Inflammatory macrophage treated with lipopolysaccharide for 1 hour (primary cell): ENCODE measurements around the gene SYCP2L.
"Not testable (repeated sequence)": the region's sequence is repeated elsewhere in the genome, so short reads cannot be mapped to it uniquely, and the experiment has no call there.

ENCODE experiments used
- DNase-seq, 2 donors: peaks; one replicate each; pipeline ENCODE4 v3.0.0-alpha.2; 2020 to 2022

Gene SYCP2L

DNA sequence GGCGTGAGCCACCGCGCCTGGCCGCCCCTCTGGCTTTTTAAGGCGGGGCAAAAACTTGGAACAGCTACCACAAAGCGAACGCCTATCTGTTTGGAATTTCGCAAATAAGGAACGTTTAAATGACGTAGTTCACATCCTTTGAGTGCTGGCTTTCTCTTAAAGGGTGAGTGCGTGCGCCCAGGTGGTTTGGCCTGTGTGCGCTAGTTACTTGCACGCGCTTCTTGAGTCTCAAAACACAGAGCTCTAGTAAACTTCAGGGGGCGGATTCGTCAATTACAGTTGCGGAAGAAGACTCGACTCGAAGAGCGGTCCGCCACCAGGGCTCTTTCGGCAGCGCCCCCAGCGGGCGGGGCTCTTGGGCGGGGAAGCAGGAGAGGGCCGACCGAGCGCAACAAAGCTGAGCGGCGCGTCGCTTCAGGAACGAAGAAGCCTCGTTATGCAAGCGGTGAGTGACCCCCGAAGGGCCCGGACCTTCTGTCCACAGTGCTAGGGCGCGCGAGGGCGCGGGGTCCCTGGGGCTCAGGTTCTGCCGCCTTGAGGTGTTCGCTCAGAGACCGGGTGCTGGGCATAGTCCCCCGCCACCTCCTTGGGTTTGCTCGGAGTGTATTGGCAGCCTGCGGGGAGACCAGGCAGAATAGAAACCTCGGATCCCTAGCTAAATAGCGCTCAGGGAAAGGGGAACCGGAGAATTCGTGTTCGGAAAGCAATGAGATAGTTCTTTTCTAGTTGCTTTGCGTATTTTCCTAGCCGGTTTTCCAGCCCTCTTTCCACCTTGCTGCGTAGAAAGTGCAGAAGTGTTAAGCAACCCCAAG lies at the start of gene SYCP2L:
TSS of gene SYCP2L (plus strand) at position 362 of the 812 bp plus-strand sequence. CDS start at position 437, 75 bp downstream.
- peak; percentile 59 to 66 for DNase-seq

DNA sequence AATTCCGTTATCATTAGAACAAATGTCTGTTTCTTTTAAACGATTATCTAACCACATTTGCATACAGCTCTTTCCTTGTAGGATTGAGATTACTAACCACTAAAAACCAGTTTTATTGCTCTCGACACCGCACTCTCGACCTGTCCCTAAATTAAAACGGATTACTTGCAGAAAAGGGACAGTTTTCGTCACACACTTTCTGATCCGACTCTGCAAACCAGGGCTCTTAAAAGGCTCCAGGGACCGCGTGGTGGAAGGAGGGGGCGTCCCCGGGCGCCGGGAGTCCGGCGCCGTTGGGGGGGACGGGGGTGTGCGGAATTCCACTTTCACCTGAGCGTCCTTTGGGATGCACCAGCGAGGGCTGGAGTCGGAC lies 49.2 kb upstream of the SYCP2L start:
- no peak for DNase-seq

GRCh38 chr6:10837995-10838793 lies 48.7 kb upstream of the SYCP2L start, which contains the start of gene MAK:
TSS of gene MAK (minus strand) at chr6:10838539. CDS start at chr6:10830648, 7,891 bp downstream.
- peak; percentile 80 to 93 for DNase-seq

- DNase-seq: peak in 1 of 2 donors; percentile 81
Observed at GRCh38 chr6:10838794-10839333, 48.0 kb upstream of the SYCP2L start.

DNA sequence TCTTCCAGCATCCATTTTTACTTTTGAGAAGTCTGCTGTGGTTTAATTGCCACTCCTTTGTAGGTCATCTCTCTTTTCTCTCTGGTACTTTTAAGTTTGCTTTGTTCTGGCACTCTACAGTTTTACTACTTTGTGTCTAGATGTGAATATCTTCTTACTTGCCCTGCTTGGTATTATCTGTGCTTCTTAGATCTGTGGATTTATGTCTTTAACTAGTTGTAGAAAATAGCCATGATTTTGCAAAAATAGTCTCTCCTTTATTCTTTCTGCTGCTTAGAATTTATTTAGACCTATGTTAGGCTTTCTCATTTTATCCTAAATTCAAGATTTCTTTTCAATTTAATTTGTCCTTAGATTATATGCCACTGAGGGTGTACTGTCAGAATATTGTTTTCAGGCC lies 43.3 kb upstream of the SYCP2L start:
- DNase-seq: no peak

- DNase-seq: peak; percentile 13 to 20
Observed at GRCh38 chr6:10847684-10848083, 39.2 kb upstream of the SYCP2L start.

GRCh38 chr6:10849901-10850300 lies 37.0 kb upstream of the SYCP2L start:
- DNase-seq: no peak

GRCh38 chr6:10850728-10851127 lies 36.1 kb upstream of the SYCP2L start:
- DNase-seq: no peak

DNA sequence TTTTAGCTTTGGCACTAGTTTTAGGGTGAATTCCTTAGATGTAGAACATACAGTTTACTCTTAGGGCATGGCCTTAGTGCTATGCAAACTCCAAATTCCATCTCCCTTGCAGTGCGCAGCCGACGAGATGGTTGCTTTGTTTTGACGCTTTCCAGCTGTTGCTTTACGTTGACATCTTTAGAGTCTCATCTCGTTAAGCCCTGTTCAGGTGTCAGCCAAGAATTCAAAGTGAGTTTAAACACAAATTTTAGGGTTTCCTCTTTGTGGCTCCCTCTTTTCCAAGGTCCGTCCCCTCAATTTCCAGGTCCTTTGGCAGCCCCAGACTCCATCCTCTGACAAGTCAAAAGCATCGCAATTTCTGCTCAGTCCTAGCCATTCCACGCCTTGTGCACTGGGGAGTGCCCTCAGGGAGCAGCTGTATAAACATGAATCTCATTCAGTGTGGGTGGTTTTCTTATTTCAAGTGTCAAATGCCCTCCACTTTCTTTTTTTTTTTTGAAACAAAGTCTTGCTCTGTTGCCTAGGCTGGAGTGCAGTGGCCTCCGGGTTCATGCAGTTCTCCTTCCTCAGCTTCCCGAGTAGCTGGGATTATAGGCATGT lies 34.4 kb upstream of the SYCP2L start:
- DNase-seq: no peak

GRCh38 chr6:10853849-10854300 lies 33.0 kb upstream of the SYCP2L start:
- peak in 1 of 2 donors; percentile 22 for DNase-seq

DNA sequence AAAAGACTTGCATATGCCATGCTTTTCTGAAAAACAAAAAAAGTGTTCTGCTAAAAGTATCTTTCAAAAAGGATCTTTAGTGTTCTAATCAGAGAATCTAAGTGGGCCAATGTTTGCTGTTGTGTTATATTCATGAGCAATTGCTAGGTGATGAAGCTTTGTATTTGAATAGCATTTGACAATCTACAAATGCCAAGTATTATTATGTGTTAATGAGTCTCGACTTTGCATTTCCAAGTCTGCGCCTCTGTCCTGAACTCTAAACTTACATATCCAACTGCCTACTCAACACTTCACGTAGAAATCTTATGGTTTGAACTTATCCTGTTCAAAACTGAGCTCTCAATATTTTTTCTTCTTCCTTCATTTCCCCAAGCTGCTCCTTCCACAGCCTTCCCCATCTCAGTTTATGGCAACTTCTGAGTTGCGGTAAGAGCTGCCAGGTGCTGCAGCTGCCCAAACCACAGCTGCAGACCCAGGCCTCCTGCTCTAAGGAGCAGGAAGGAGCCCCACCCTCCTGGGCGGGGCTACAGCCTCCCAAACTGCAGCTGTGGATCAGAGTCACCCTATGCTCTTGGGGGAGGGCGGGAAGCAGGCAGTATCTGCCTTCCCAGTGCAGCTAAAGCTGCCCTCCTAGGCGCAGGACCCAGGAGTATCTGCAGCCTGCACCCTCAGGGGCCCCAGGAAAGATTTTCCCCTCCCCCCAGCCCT lies 31.8 kb upstream of the SYCP2L start:
- DNase-seq: no peak

- no peak for DNase-seq
Observed at GRCh38 chr6:10857259-10857658, 29.6 kb upstream of the SYCP2L start.

GRCh38 chr6:10861086-10861485 lies 25.8 kb upstream of the SYCP2L start:
- DNase-seq: no peak

- no peak for DNase-seq
Observed at GRCh38 chr6:10862361-10862760, 24.5 kb upstream of the SYCP2L start.

GRCh38 chr6:10863031-10863430 lies 23.8 kb upstream of the SYCP2L start:
- DNase-seq: not testable (repeated sequence)

DNA sequence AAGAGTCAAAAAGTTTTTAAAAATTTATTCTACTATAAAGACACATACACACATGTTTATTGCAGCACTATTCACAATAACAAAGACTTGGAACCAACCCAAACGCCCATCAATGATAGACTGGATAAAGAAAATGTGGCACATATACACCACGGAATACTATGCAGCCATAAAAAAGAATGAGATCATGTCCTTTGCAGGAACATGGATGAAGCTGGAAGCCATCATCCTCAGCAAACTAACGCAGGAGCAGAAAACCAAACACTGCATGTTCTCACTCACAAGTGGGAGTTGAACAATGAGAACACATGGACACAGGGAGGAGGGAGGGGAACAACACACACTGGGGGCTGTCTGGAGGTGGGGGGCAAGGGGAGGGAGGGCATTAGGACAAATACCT lies 20.1 kb upstream of the SYCP2L start:
- not testable (repeated sequence) for DNase-seq

GRCh38 chr6:10867952-10868351 lies 18.9 kb upstream of the SYCP2L start:
- no peak for DNase-seq

GRCh38 chr6:10873374-10873773 lies 13.5 kb upstream of the SYCP2L start:
- DNase-seq: no peak

GRCh38 chr6:10874207-10874606 lies 12.6 kb upstream of the SYCP2L start:
- no peak for DNase-seq

- no peak for DNase-seq
Observed at GRCh38 chr6:10875026-10875425, 11.8 kb upstream of the SYCP2L start.

- no peak for DNase-seq
Observed at GRCh38 chr6:10877012-10877411, 9.8 kb upstream of the SYCP2L start.

DNA sequence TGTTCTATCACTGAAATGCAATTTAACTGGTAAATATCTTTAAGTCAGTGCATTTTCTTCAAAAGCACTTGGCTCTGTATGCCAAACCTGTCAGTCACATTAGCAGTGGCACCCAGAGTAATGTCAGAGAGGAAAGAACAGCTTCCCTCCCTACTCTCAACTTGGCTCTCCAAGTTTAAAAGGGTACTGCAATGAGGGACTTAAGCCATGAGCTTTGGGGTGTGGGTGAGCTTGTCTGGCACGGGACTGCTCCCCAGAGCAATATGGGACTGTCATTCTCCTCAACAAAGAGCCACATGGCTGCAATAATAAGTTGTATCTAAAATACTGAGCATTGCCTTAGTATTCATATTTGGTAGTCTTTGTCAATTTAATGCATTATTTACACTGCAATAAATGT lies 9.0 kb upstream of the SYCP2L start:
- no peak for DNase-seq
